HEK293T (cell line): ENCODE data around the gene HAVCR2.

Source experiments
- CTCF ChIA-PET: fragments of 350-600 bp; formaldehyde crosslinking; extraction: SDS; loops from one replicate; lab custom pipeline; 2021; ENCODE audit warnings: antibody characterized with exemption, inconsistent platforms; lab: Yijun Ruan, JAX
- POLR2A ChIA-PET: fragments of 350-600 bp; formaldehyde crosslinking; extraction: SDS; loops from one replicate; lab custom pipeline; 2020; ENCODE audit warnings: antibody characterized with exemption, inconsistent platforms; lab: Yijun Ruan, JAX
- DNase-seq: peaks from one replicate; pipeline ENCODE4 v3.0.0; 2012; ENCODE audit warnings: mixed read lengths; ENCODE audit errors: extremely low spot score
- ARNT ChIP-seq: fragments of 450-650 bp; IDR thresholded peaks from 2 replicates; pipeline ENCODE4 v1.6.1; 2017; ENCODE audit warnings: mild to moderate bottlenecking
- BHLHE40 ChIP-seq: fragments of 450-650 bp; IDR thresholded peaks from 2 replicates; pipeline ENCODE4 v1.6.1; 2016; ENCODE audit warnings: mild to moderate bottlenecking, moderate library complexity, borderline replicate concordance
- CTBP1 ChIP-seq: fragments of 450-650 bp; IDR thresholded peaks from 2 replicates; pipeline ENCODE4 v1.6.1; 2016; ENCODE audit warnings: borderline replicate concordance
- ELF4 ChIP-seq: fragments of 450-650 bp; IDR thresholded peaks from 2 replicates; pipeline ENCODE4 v1.6.1; 2017; ENCODE audit warnings: antibody characterized with exemption
- FOXA1 ChIP-seq: fragments of 450-650 bp; IDR thresholded peaks from 2 replicates; pipeline ENCODE4 v1.6.1; 2016; ENCODE audit warnings: mild to moderate bottlenecking
- FOXK2 ChIP-seq: fragments of 450-650 bp; IDR thresholded peaks from 2 replicates; pipeline ENCODE4 v1.6.1; 2016; ENCODE audit warnings: mild to moderate bottlenecking
- FOXM1 ChIP-seq: fragments of 450-650 bp; IDR thresholded peaks from 2 replicates; pipeline ENCODE4 v1.6.1; 2017; ENCODE audit warnings: mild to moderate bottlenecking, borderline replicate concordance
- HDGF ChIP-seq: fragments of 450-650 bp; IDR thresholded peaks from 2 replicates; pipeline ENCODE4 v1.6.1; 2017; ENCODE audit warnings: antibody characterized with exemption, borderline replicate concordance
- L3MBTL2 ChIP-seq: fragments of 450-650 bp; conservative IDR thresholded peaks from 2 replicates; pipeline ENCODE4 v1.6.1; 2016; ENCODE audit warnings: mild to moderate bottlenecking
- LEF1 ChIP-seq: fragments of 450-650 bp; IDR thresholded peaks from 2 replicates; pipeline ENCODE4 v1.6.1; 2017; ENCODE audit warnings: mild to moderate bottlenecking, borderline replicate concordance
- NFRKB ChIP-seq: fragments of 450-650 bp; IDR thresholded peaks from 2 replicates; pipeline ENCODE4 v1.6.1; 2016; ENCODE audit warnings: mild to moderate bottlenecking, moderate library complexity
- PKNOX1 ChIP-seq: fragments of 450-650 bp; IDR thresholded peaks from 2 replicates; pipeline ENCODE4 v1.6.1; 2016
- SP1 ChIP-seq: fragments of 450-650 bp; IDR thresholded peaks from 2 replicates; pipeline ENCODE4 v1.6.1; 2017
- SUZ12 ChIP-seq: fragments of 450-650 bp; IDR thresholded peaks from 2 replicates; pipeline ENCODE4 v1.6.1; 2016; ENCODE audit warnings: mild to moderate bottlenecking
- TARDBP ChIP-seq: fragments of 450-650 bp; IDR thresholded peaks from 2 replicates; pipeline ENCODE4 v1.6.1; 2016
- ZNF384 ChIP-seq: fragments of 450-650 bp; IDR thresholded peaks from 2 replicates; pipeline ENCODE4 v1.6.1; 2016

Gene HAVCR2

GRCh38 chr5:157080286-157080685 lies 28.6 kb downstream of the HAVCR2 start:
- no peak for DNase-seq

GRCh38 chr5:157076558-157076957 lies 32.3 kb downstream of the HAVCR2 start:
- no peak for DNase-seq
- ChIA-PET POLR2A (no interaction called here), CTCF (no interaction called here)
- no peak for TF ChIP-seq ELF4
- TF ChIP-seq SUZ12 = no peak
- no peak for TF ChIP-seq PKNOX1
- no peak for TF ChIP-seq FOXM1
- TF ChIP-seq FOXK2 = no peak
- TF ChIP-seq CTBP1 = no peak
- no peak for TF ChIP-seq SP1
- no peak for TF ChIP-seq HDGF
- TF ChIP-seq LEF1 = no peak
- TF ChIP-seq TARDBP = no peak
- no peak for TF ChIP-seq ZNF384
- no peak for TF ChIP-seq FOXA1
- no peak for TF ChIP-seq BHLHE40
- no peak for TF ChIP-seq L3MBTL2
- no peak for TF ChIP-seq NFRKB
- TF ChIP-seq ARNT = no peak

More at GRCh38 chr5:157080286-157080685, 28.6 kb downstream of the HAVCR2 start:
- TF ChIP-seq L3MBTL2 (no peak), ZNF384 (no peak), FOXK2 (no peak), CTBP1 (no peak)
- CTCF ChIA-PET = no interaction called here
- POLR2A ChIA-PET = no interaction called here

GRCh38 chr5:157072508-157072907 lies 36.3 kb downstream of the HAVCR2 start:
- TF ChIP-seq ZNF384 = no peak
- no peak for TF ChIP-seq FOXM1
- TF ChIP-seq ELF4 = no peak
- no peak for TF ChIP-seq SP1
- no peak for TF ChIP-seq L3MBTL2
- TF ChIP-seq SUZ12 = no peak
- no peak for TF ChIP-seq ARNT
- TF ChIP-seq FOXK2 = no peak
- TF ChIP-seq PKNOX1 = no peak
- no peak for TF ChIP-seq TARDBP
- no peak for TF ChIP-seq FOXA1
- TF ChIP-seq BHLHE40 = no peak
- TF ChIP-seq CTBP1 = no peak
- ChIA-PET CTCF (no interaction called here), POLR2A (no interaction called here)
- DNase-seq = no peak

- DNase-seq = peak; percentile 14
- TF ChIP-seq SUZ12 (no peak), CTBP1 (no peak), BHLHE40 (no peak), ZNF384 (no peak), LEF1 (no peak)
- CTCF ChIA-PET = no interaction called here
- POLR2A ChIA-PET = no interaction called here
Measured at GRCh38 chr5:157069949-157070348, 38.9 kb downstream of the HAVCR2 start.

GRCh38 chr5:157068785-157069184 lies 40.1 kb downstream of the HAVCR2 start:
- no peak for TF ChIP-seq LEF1
- no peak for TF ChIP-seq CTBP1
- TF ChIP-seq PKNOX1 = no peak
- TF ChIP-seq FOXA1 = no peak
- no peak for TF ChIP-seq NFRKB
- TF ChIP-seq ZNF384 = no peak
- no peak for TF ChIP-seq SUZ12
- no peak for TF ChIP-seq BHLHE40
- TF ChIP-seq ELF4 = no peak
- no peak for TF ChIP-seq L3MBTL2
- TF ChIP-seq ARNT = no peak
- TF ChIP-seq TARDBP = no peak
- TF ChIP-seq SP1 = no peak
- no peak for TF ChIP-seq HDGF
- TF ChIP-seq FOXM1 = no peak
- no peak for DNase-seq
- POLR2A ChIA-PET = no interaction called here
- CTCF ChIA-PET = no interaction called here

- no peak for DNase-seq
- ChIA-PET POLR2A (no interaction called here), CTCF (no interaction called here)
- no peak for TF ChIP-seq SUZ12
- TF ChIP-seq LEF1 = no peak
- no peak for TF ChIP-seq SP1
- TF ChIP-seq L3MBTL2 = no peak
- TF ChIP-seq ZNF384 = no peak
- TF ChIP-seq ARNT = no peak
- no peak for TF ChIP-seq BHLHE40
- no peak for TF ChIP-seq FOXA1
- no peak for TF ChIP-seq FOXM1
- TF ChIP-seq PKNOX1 = no peak
- no peak for TF ChIP-seq TARDBP
- no peak for TF ChIP-seq FOXK2
- no peak for TF ChIP-seq CTBP1
- TF ChIP-seq ELF4 = no peak
- TF ChIP-seq NFRKB = no peak
- TF ChIP-seq HDGF = no peak
Measured at GRCh38 chr5:157068339-157068738, 40.5 kb downstream of the HAVCR2 start.
